ENCODE data around the gene SRBD1.

SRBD1 gene

GRCh38 chr2:45545943-45546342, 65.1 kb downstream of the SRBD1 start:
- DNase-seq (ENCODE audit: low read depth in 2 of 2) = no peak

DNA sequence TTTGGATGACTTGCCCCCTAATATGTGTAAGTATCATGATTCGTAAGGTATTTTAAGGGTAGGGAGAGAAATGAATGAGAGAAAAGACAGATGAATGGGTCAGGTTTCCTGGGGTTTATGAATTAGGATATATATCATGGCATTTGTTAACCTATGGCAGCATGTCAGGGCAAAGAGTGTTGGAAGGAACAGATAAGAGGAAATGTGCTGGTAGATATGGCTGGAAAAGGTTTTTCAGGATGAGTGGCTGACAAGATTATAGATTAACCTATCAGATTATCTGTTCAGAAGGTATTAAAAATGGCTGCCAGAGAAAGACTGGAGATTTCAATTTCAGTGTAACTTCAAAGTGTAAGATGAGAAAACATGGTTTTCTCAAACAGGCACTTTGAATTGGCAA, 67.8 kb downstream of the SRBD1 start:
- no peak for DNase-seq (ENCODE audit: low read depth in 2 of 2)

DNA sequence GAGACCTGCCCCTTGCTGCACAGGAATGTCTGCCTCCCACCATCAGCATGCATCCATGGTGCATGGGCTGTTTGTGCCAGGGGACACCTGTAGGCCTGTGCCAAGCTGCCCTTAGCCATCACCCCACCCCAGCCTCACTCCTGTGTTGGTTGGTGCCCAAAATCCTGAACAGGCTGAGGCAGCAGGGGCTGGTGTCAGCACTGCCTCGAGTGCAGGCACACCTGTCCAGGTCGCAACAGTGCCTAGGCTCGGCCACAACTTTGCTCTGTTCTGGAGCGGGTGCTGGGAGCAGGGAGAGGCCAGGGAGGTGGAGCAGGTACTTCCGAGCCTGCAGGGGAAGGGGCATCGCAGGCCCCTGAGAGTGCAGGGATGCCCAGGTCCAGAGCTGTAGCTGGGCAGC, 69.1 kb downstream of the SRBD1 start:
- DNase-seq (ENCODE audit: low read depth in 2 of 2) = no peak

GRCh38 chr2:45541450-45541849, 69.6 kb downstream of the SRBD1 start:
- DNase-seq (ENCODE audit: low read depth in 2 of 2) = no peak

DNA sequence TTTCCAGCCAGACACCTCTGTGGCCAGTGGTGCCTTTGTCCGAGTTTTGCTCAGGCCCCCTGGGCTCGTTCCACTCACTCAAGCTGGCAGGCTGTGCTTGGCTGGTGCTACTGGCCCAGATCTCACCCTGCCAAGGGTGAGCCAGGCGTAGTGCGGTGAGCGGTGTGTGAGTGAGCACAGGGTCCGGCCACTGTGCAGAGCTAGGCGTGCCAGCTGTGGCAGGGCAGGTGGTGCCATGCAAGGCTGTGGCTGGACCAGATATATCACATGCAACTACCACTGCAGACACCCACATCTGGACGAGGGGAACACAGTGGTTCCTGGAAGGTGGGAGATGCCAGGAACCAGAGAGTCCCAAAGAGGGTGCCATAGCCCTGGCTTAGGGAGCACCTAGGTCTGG, 70.1 kb downstream of the SRBD1 start:
- DNase-seq (ENCODE audit: low read depth in 2 of 2) = no peak

GRCh38 chr2:45533771-45534170, 77.3 kb downstream of the SRBD1 start:
- DNase-seq (ENCODE audit: low read depth in 2 of 2) = no peak

DNA sequence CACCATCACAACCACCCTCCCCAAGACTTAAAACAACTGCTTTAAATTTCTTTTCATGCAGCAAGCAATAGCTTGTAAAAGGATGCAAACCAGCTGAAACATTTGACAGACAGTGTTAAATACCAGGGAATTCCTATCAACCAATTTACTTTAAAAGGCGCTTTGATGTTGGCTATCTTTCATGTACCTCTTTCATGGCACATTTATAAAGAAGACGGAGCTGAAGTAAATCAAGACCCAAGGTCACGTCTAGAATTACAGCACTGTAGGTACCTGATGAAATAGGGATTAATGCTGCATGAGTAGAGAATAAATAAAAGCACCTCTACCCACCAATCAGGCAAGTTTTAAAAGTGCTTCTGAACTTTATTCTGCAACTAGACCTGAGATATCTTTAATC, 78.9 kb downstream of the SRBD1 start:
- DNase-seq (ENCODE audit: low read depth in 2 of 2) = no peak

- DNase-seq (ENCODE audit: low read depth in 2 of 2) = no peak
Measured at GRCh38 chr2:45524016-45524415, 87.1 kb downstream of the SRBD1 start.

DNA sequence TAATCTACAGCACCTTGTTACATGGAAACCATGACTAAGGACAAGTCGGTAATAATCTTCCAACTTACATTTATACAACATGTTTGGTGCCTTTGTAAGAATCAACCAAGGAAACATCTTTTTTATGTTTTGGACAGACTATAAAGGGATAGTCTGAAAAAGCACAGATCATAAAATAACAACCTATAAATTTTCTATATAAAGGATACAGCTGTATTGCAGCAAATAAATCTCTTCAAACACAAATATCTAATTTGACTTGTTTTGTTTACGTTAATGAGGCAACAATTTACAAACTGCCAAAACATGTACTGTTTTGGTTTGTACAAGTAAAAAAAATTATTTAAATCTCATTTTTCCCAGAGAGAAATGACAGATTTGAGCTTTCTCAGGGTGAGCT, 92.5 kb downstream of the SRBD1 start:
- no peak for DNase-seq (ENCODE audit: low read depth in 2 of 2)

GRCh38 chr2:45510701-45511420, 100.2 kb downstream of the SRBD1 start:
- no peak for DNase-seq (ENCODE audit: low read depth in 2 of 2)

- DNase-seq (ENCODE audit: low read depth in 2 of 2) = no peak
Measured at GRCh38 chr2:45506756-45507155, 104.3 kb downstream of the SRBD1 start.

GRCh38 chr2:45505138-45505537, 105.9 kb downstream of the SRBD1 start:
- DNase-seq (ENCODE audit: low read depth in 2 of 2) = no peak

GRCh38 chr2:45498661-45499550, 112.2 kb downstream of the SRBD1 start:
- no peak for DNase-seq (ENCODE audit: low read depth in 2 of 2)

- DNase-seq (ENCODE audit: low read depth in 2 of 2) = peak; percentile 12 to 35
Measured at GRCh38 chr2:45497355-45497754, 113.7 kb downstream of the SRBD1 start.

DNA sequence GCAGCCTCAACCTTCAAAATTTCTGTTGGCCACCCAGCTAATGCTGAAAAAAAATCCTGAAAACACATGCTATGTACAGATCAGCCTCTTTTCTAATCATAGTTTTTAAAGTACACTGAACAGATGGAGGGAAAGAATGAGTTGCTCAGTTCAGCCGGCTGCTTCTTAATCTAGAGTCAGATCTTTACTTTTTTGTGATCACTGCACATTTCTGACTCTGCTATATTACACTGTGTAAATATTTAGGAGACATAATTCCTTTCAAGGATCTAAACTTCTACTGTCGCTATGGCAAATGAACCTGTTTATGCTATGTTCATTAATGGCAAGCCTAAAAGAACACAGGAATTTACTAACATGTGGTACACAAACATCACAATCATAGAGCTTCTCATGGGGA, 114.2 kb downstream of the SRBD1 start:
- DNase-seq (ENCODE audit: low read depth in 2 of 2) = no peak

GRCh38 chr2:45494978-45495293, 116.1 kb downstream of the SRBD1 start:
- DNase-seq (ENCODE audit: low read depth in 2 of 2) = no peak

GRCh38 chr2:45494275-45494977, 116.6 kb downstream of the SRBD1 start:
- DNase-seq (ENCODE audit: low read depth in 2 of 2) = no peak

DNA sequence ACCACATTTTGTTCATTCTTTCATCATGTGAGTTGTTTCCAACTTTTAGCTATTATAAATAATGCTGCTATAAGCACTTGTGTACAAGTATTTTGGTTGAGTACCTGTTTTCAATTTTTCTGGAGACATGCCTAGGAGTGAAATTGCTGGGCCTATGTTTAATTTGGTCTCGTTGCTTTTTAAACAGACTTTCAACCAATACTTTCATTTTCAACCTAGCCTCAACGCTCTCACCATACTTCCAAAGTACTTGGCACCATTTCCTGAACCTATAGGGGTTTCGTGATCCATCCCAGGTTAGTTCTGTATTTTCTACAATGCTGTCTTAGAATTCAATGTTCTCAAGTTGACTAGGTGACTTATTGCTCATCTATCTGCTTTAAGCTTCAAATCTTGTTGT, 126.1 kb downstream of the SRBD1 start:
- no peak for DNase-seq (ENCODE audit: low read depth in 2 of 2)

DNA sequence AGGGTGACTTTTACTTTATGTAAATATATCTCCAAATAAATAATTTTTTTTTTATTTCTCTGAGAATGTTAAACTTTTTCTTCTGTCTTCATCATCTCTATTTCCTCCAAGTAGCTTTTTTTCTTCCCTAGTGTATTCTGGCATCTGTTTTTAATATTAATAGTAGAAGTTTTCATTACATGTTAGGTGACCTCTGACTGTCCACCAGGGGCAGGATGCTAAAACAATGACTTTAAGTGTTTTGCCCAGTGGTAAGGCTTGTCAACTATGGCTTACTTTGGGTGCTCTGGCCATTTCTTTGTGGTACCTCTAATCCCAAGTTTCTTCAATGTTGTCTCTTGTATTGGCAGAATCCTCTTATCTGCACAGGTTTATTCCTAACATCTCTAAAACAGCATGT, 127.1 kb downstream of the SRBD1 start:
- DNase-seq (ENCODE audit: low read depth in 2 of 2) = no peak

DNA sequence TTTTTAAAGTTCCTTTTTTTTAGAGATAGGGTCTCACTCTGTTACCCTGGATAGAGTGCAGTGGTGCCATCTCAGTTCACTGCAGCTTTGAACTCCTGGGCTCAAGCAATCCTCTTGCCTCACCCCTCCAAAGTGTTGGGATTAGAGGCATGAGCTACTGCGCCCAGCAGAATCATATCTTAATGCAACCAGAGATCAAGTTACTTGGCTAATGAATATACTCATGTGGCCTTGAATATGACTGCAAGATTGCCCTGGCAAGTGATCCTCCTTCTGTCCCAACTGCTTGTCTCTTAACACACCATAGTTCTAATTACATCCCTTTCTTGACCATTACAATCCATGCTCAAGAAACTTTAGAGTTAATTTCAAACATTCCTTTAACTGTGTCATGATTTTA, 133.5 kb downstream of the SRBD1 start:
- DNase-seq (ENCODE audit: low read depth in 2 of 2) = no peak

GRCh38 chr2:45470531-45470930, 140.5 kb downstream of the SRBD1 start:
- no peak for DNase-seq (ENCODE audit: low read depth in 2 of 2)

- DNase-seq (ENCODE audit: low read depth in 2 of 2) = no peak
Measured at GRCh38 chr2:45469314-45470099, 141.6 kb downstream of the SRBD1 start.

Measured in stimulated activated CD4-positive, alpha-beta T cell treated with anti-CD3 and anti-CD28 coated beads, Interleukin-12 subunit alpha, Interleukin-12 subunit beta, amount 100 ng/mL, for 24 hours (primary cell).